Dedifferentiated amniotic fluid mesenchymal stem cell (primary cell): Measurements from ENCODE around the gene RFTN2.
A peak's percentile ranks its signal among the peaks of the same experiment; 100 is the strongest.
"Not testable (repeated sequence)": the region's sequence is repeated elsewhere in the genome, so short reads cannot be mapped to it uniquely, and the experiment has no call there.

Source experiments
- DNase-seq: peaks from one replicate; pipeline ENCODE4 v3.0.0-alpha.2; 2016; ENCODE audit errors: extremely low spot score

Gene RFTN2

DNA sequence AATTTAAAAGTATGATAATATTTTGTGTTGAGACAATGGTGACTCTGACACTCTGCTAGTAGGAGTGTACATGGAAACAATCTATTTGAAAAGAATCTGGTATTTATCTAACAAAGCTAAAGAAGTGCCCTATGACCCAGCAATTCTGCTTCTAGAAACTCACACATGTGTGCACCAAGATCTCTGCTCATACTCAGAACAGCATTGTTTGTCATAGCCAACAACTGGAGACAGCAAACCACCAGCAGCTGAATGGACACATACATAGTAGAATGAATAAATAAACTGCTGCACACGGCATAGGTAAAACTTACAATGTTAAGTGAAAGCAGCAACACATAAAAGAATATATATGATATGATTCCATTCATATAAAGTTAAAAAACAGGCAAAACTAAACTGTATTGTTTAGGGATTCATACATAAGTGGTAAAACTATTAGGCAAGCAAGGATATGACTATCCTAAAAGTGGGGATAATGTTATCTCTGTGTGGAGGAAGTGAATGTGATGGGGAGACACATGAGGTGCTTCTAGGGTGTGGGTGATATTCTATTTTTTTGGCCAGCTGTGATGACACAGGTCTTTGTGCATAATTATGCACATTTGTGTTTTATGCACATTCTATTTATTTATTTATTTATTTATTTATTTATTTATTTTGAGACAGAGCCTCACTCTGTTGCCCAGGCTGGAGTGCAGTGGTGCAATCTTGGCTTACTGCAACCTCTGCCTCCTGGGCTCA, 71.1 kb downstream of the RFTN2 start:
- DNase-seq, result no peak

DNA sequence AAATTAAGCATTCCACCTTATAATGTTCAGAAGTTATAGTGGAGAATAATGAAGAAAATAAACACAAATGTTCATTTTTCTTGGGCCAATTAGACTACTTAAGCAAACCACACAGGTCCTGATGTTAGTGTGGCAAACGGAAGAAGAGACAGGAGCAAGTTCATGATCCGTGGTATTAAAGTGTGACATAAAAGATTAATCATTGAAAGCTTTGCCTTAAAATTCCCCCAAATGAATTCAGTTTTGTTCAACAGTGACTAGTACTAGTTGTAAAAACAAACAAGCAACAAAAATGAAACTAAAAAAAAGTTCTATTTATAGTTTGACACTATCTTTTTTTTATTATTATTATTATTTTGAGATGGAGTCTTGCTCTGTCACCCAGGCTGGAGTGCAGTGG, 73.7 kb downstream of the RFTN2 start:
- DNase-seq, result no peak

DNA sequence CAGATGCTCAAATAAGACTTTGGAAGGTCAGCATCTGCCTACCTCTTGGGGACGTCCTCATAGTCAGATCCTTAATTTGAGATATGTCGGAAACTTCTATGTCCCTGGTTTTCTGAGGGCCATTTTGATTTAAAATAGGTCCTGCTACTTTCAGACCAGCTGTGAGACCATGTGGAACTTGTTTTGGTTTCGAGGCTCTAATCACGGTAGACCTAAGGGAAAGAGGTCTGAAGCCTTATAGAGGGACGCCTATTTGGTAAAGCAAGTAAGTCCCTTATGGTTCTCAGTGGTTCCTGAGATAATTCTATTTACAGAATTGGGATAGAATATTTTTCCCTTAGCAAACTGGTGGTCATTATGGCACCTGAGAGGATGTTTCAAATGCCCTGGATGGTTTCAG, 75.1 kb downstream of the RFTN2 start:
- DNase-seq, result no peak

DNA sequence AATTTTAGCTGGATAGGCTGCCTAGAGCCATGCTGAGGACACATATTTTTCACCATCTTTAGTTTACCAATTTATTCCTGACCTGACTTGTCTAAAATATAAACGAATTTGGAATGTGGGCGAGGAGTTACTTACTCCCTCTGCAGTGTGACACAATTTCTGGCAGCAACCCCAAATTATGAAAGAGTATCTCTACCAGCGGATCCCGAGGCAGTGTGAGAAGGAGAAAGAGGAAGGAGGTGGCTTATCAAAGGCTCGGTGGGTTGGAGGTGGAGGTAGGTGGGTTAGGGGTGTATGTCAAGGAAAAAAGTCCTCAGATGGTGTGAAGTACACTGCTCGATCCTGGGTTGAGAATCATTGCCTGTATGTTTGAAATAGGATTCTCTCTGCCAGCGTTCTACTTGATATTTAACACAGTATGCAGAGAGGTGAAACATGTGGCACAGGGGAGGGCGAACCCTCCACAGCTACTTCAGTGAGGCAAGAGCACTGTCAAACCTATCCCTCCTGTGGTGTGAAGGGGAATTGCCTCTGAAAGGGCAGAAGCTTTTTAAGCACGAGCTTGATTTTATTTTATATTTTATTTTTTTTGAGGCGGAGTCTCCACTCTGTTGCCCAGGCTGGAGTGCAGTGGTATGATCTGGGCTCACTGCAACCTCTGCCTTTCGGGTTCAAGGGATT, 76.0 kb downstream of the RFTN2 start:
- DNase-seq, result no peak

DNA sequence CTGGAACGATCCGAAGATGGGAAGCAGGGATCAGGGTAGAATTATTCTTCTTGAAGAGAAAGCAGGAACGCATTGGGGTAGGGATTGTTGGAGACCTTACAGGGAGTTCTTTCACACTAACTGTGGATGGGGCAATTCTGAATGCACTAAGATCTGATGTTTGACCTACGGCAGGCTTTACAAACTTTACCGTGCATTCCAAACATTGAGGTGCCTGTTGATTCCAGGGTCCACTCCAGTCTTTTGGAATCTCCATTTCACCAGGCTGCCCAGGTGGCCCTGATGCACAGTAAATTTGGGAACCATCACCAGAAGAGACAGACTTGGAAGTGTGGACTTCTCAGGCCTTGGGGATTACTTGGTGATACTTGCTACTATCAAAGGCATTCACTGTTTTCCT, 76.9 kb downstream of the RFTN2 start:
- DNase-seq, result no peak

DNA sequence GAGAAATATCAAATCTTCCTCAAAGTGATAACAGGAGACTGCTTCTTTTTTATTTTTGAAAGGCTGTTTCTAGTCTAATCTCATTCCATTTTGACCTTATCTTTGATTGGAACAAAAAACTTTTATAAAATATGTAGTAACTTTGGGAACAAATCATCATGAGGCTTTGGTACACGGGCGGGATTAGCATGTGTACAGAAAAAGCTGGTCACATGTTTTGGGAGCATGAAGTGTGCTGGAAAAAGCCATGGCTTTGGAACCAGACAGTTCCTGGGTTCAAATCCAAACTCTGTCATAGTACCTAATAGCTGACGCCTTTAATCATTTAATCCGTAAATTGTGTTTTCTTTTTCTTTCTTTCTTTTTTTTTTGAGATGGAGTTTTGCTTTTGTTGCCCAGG, 78.2 kb downstream of the RFTN2 start:
- DNase-seq, result no peak

DNA sequence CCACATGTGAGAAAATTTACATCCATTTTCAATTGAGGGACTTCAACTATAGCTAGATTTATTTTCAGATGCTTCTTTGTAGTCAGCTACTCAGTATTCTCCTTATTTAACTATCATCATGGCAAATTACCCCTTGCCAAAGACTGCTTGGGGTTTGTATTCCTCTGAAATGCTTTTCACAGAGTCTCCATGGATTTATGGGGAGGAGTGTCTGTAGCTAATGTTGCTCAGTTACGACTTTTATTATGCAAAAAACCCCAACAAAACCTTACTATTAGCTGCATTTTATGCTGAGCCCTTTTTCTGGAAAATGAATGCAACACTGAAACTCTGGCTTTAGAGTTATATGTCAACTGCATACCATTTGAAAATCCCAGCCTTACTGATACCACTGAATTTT, 78.6 kb downstream of the RFTN2 start:
- no peak for DNase-seq

DNA sequence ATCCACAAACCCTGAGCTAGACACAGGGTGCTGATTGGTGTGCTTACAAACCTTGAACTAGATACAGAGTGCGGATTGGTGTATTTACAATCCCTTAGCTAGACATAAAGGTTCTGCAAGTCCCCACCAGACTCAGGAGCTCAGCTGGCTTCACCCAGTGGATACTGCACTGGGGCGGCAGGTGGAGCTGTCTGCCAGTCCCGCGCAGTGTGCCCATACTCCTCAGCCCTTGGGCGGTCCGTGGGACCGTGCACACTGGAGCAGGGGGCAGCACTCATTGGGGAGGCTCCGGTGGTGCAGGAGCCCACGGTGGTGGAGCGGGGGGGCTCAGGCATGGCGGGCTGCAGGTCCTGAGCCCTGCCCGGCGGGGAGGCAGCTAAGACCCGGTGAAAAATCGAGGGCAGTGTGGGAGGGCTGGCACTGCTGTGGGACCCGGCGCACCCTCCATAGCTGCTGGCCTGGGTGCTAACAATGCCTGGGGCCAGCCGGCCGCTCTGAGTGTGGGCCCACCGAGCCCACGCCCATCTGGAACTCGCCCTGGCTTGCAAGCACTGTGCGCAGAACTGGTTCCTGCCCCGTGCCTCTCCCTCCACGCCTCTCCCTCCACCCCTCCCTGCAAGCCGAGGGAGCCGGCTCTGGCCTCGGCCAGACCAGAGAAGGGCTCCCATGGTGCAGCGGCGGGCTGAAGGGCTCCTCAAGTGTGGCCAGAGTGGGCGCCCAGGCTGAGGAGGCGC, 83.9 kb downstream of the RFTN2 start:
- DNase-seq, result no peak

DNA sequence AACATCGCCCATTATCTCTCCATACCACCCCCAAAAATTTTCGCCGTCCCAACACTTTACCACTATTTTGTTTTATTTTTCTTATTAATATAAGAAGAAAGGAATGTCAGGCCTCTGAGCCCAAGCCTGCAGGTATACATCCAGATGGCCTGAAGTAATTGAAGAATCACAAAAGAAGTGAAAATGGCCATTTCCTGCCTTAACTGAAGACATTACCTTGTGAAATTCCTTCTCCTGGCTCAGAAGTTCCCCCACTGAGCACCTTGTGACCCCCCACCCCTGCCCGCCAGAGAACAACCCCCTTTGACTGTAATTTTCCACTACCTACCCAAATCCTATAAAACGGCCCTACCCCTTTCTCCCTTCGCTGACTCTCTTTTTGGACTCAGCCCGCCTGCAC, 88.1 kb downstream of the RFTN2 start:
- not testable (repeated sequence) for DNase-seq

DNA sequence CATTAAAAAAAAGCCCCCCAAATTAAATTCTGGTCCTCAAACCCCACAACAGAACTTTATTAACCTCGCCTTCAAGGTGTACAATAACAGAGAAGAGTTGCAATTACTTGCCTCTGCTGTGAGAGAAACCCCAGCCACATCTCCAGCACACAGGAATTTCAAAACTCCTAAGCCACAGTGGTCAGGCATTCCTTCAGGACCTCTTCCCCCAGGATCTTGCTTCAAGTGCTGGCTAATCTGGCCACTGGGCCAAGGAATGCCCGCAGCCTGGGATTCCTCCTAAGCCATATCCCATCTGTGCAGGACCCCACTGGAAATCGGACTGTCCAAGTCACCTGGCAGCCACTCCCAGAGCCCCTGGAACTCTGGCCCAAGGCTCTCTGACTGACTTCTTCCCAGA, 95.2 kb downstream of the RFTN2 start:
- not testable (repeated sequence) for DNase-seq

DNA sequence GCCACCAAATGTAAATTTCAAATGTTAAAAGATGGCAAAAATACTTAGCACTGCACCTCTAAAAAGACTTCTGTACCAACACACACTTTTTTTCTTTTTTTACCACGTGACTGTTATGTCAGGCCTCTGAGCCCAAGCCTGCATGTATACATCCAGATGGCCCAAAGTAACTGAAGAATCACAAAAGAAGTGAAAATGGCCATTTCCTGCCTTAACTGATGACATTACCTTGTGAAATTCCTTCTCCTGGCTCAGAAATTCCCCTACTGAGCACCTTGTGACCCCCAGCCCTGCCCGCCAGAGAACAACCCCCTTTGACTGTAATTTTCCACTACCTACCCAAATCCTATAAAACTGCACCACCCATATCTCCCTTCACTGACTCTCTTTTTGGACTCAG, 97.1 kb downstream of the RFTN2 start:
- DNase-seq, result not testable (repeated sequence)

DNA sequence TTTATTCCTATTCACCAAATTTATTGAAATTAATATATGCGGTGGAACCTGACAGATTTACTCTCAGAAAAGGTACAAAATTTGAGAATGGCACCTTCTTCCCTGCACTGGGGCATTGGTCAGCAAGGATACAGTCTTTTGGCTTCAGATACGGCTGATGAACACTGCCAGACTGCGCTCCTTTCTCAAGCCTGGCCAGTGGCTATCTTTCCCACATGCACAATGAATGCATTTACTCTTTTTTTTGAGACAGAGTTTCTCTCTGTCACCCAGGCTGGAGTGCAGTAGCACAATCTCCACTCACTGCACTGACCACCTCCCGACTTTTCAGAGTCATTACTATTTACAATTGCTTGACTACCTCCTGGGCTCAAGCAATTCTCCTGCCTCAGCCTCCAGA, 97.9 kb downstream of the RFTN2 start:
- no peak for DNase-seq

DNA sequence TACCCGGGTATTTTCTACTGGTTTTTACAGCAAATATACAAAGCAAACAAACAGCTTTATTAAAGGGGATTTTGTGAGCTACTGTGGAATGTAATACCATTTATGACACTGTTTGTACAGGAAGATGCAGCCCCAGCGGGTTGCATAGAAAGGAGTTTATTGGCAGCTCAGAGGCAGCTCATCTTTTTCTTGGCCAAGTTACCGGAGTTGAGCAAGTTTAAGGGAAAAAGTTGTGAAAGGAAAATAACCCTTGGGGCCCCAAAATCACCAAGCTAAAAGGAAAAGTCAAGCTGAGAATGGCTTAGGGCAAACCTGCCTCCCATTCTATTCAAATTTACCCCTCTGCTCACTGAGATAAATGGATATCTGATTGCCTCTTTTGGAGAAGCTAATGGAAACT, 98.8 kb downstream of the RFTN2 start:
- DNase-seq, result no peak

DNA sequence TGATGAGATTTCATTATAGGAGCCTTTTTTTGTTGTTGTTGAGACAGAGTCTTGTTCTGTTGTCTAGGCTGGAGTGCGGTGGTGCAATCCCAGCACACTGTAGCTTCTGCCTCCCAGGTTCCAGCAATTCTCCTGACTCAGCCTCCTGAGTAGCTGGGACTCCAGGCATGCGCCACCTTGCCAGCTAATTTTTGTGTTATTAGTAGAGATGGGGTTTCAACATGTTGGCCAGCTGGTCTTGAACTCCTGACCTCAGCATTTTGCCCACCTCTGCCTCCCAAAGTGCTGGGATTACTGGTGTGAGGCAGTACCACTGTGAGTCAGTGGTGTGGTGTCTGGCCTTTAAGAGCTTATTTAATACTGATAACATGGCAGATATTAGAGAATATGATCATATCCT, 99.4 kb downstream of the RFTN2 start:
- no peak for DNase-seq

DNA sequence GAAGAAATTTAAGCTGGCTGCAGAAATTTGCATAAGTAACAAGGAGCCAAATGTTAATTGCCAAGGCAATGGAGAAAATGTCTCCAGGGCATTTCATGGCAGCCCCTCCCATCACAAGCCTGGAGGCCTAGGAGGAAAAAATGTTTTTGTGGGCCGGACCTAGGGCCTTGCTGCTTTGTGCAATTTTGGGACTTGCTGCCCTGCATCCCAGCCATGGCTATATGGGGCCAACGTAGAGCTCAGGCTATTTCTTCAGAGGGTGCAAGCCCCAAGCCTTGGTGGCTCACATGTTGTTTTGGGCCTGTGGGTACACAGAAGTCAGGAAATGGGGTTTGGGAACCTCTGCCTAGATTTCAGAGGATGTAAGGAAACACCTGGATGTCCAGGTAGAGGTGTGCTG, 101.8 kb downstream of the RFTN2 start:
- no peak for DNase-seq

DNA sequence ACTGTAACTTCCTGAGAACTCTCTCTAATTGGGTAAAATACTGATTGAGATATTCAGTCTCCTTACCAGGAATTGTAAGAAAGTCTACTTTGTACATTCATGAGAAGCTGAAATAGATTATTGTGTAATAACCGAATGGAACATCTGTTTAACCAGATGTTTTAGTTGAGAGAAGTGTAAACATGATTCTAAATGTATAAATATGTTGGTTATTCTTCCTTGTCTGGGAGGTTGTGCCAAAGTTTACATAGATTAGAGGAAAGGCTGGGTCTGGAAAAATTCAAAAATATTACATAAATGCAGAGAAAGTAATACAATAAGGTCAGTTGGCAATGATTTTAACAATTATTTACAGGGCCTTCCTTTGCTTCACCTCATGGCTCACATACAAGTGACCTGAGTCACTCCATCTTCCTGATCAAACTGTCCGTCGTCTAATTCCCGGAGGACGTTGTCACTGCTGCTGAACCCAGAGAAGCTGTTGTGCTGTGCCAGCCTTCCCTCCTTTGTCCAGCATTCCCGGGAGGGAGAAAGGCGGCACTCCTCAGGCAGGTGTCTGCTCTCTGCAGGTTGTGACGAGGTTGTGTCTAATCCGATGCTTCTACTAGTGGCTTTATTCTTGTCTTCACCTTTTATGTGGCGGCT, 103.6 kb downstream of the RFTN2 start:
- DNase-seq, result peak; percentile 25

DNA sequence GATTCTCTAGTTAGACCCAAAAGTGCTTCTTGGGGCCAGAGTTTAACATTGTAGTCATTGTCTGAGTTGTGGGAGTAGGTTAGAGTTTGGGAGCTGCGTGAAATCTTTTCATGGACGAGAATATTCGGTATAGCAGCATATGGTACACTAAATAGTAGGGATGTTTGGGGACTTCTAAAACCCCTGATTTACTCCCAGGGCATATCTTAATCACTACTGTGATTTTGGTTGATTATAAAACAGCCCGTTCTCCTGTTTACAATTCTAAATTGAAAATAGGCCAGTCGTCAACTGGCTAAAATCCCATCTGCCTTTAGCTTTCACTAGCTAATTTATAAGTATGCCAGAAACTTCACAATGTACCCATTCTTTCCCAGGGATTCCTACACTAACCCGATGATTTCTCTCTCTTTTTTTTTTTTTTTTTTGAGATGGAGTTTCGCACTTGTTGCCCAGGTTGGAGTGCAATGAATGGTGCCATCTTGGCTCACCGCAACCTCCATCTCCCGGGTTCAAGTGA, 115.2 kb downstream of the RFTN2 start:
- no peak for DNase-seq

DNA sequence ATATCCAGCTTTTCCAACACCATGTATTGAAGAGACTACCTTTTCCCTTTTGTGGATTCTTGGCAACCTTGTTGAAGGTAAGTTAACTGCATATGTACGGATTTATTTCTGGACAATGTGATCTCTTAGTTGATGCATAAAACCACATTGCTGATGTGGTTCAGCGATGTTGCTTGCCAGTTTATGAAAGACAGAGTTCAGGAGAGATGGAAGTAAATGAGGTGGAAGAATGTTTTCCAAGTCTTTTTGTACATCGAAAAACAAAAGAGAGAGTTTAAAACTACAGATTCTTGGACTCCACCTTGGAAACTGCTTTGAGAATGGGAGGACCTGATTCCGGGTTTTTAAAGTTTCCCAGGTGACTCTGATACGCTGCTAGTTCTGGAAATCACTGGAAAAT, 115.7 kb downstream of the RFTN2 start:
- no peak for DNase-seq

DNA sequence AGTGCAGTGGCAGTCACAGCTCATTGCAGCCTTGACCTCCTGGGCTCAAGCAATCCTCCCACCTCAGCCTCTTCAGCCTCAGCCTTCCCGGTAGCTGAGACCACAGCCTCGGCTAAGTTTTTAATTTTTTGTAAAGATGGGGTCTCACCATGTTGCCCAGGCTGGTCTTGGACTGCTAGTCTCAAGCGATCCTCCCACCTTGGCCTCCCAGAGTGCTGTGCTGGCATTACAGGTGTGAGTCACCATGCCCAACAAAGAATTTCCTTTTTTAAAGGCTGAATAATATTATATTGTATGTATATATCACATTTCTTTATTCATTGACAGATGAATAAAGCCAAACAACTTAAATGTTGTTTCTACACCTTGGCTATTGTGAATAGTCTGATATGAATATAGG, 117.0 kb downstream of the RFTN2 start:
- DNase-seq, result no peak

DNA sequence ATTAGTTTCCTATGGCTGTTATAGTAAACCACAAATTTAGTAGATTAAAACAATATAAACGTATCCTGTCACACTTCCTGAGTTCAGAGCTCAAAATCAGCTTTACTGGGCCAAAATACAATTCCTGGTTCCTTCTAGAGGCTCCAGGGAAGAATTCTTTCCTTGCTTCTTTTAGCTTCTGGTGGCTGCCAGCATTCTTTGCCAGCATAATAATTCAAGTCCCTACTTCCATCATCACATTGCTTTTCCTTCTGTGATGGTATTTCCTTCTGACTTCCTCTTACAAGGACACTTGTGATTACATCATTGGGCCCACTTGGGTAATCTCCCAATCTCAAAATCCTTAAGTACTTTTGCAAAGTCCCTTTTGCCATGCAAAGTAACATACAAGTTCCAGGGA, 118.9 kb downstream of the RFTN2 start:
- no peak for DNase-seq

DNA sequence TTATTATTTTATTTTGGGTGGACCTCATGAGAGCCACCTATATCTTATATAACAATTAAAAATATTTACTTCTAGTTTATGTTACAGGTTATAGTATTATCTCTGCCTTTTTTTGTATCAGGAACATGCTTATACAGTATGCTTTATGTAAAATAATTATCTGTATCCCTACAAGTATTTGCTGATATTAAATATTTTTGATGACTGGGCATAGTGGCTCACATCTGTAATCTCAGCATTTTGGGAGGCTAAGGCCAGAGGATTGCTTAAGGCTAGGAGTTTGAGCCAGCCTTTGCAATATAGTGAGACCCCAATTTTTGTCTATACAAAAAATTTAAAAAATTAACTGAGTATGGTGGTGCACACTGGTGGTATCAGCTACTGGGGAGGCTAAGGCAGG, 119.9 kb downstream of the RFTN2 start:
- no peak for DNase-seq

DNA sequence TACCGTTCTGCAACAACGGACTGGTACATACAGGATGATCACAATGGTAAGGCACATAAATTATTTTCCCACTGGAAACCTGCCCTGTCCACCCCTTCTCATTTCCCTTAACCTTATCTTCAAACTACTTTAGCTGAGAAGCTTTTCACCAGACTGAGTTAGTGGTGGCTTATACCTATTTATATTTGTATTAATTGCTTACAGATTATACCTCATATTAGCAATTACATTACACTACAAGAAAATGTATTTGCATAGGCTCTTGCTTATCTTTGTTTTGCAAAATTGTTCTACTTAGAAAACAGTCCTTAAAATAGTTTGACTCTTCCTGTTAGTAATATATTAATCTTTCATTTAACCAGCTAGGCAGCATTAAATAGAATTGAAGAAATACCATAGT, 124.1 kb downstream of the RFTN2 start:
- not testable (repeated sequence) for DNase-seq
